HepG2 (cell line): ENCODE results near the gene ACTN3. TPM values are rescaled to one million over a fixed set of nuclear protein-coding genes. Genes with fewer than 3 reads are reported as not detected.

Experiments used
- ATRX ChIP-seq: sonication (generic); formaldehyde crosslinking; IDR thresholded peaks from 2 replicates; pipeline ENCODE4 v1.4.0; 2020; ENCODE audit warnings: missing genetic modification reagents, borderline replicate concordance
- ISL2 ChIP-seq: sonication (generic); formaldehyde crosslinking; IDR thresholded peaks from 2 replicates; pipeline ENCODE4 v1.5.0; 2020; ENCODE audit warnings: missing genetic modification reagents
- NRL ChIP-seq: sonication (generic); formaldehyde crosslinking; IDR thresholded peaks from 2 replicates; pipeline ENCODE4 v1.5.0; 2020; ENCODE audit warnings: missing genetic modification reagents, mild to moderate bottlenecking, moderate library complexity, borderline replicate concordance
- PAX8 ChIP-seq: sonication (generic); formaldehyde crosslinking; IDR thresholded peaks from 2 replicates; pipeline ENCODE4 v1.8.0; 2022; ENCODE audit warnings: mild to moderate bottlenecking, missing genetic modification reagents, borderline replicate concordance
- PLSCR1 ChIP-seq: sonication (generic); formaldehyde crosslinking; IDR thresholded peaks from 2 replicates; pipeline ENCODE4 v1.5.0; 2020; ENCODE audit warnings: missing genetic modification reagents, mild to moderate bottlenecking, borderline replicate concordance
- SMC3 ChIP-seq: IDR thresholded peaks from 2 replicates; pipeline ENCODE4 v1.6.1; 2011; ENCODE audit warnings: low read length, improper control_type of control experiment
- SUZ12 ChIP-seq: fragments of 150-350 bp; IDR thresholded peaks from 2 replicates; pipeline ENCODE4 v1.6.1; 2014; ENCODE audit warnings: low read depth, low read length
- TCF7 ChIP-seq: sonication (generic); IDR thresholded peaks from 2 replicates; pipeline ENCODE4 v1.6.1; 2016; ENCODE audit warnings: antibody characterized with exemption, low read depth
- THAP11 ChIP-seq: IDR thresholded peaks from 2 replicates; pipeline ENCODE4 v1.6.1; 2016; ENCODE audit warnings: missing biosample characterization, missing genetic modification reagents
- ZNF160 ChIP-seq: sonication (generic); formaldehyde crosslinking; IDR thresholded peaks from 2 replicates; pipeline ENCODE4 v1.8.0; 2022; ENCODE audit warnings: mild to moderate bottlenecking, inconsistent platforms, missing genetic modification reagents
- ZNF337 ChIP-seq: sonication (generic); formaldehyde crosslinking; IDR thresholded peaks from 2 replicates; pipeline ENCODE4 v1.5.1; 2020; ENCODE audit warnings: missing genetic modification reagents, low read depth, mild to moderate bottlenecking, borderline replicate concordance
- ZNF609 ChIP-seq: sonication (generic); formaldehyde crosslinking; IDR thresholded peaks from 2 replicates; pipeline ENCODE4 v1.4.0; 2020; ENCODE audit warnings: mild to moderate bottlenecking, missing genetic modification reagents, borderline replicate concordance
- polyA plus RNA-seq, 8 experiments: library from polyadenylated mRNA; depleted of rRNA in 3 of 8; stranded (reverse) in 7 of 8; unstranded in 1 of 8; fragments of >200 nt; fragmentation: Illumina TruSeq in 4 of 8; extraction: Trizol in 4 of 8; gene quantifications; 2 replicates each; pipeline versions ENCODE4 v1.2.1 to v1.2.3, GENCODE V29; 2011 to 2016; ENCODE audit warnings: low read depth in 4 of 8, missing spikeins in 1 of 8, mixed read lengths in 1 of 8; ENCODE audit not compliant: insufficient read depth in 1 of 8
- total RNA-seq, 5 experiments: library from RNA; depleted of rRNA; stranded (reverse); fragments of >200 nt; fragmentation: Illumina TruSeq; extraction: Trizol; gene quantifications; 2 replicates each; pipeline ENCODE4 v1.2.3, GENCODE V29; 2016; ENCODE audit warnings: low read depth in 1 of 5
- TF ChIP-seq, protein P1 (sequence below): sonication (generic); formaldehyde crosslinking; IDR thresholded peaks from 2 replicates; pipeline ENCODE4; 2020; ENCODE audit warnings: missing genetic modification reagents, mild to moderate bottlenecking, borderline replicate concordance
- TF ChIP-seq, protein P2 (sequence below): sonication (generic); formaldehyde crosslinking; IDR thresholded peaks from 2 replicates; pipeline ENCODE4 v1.4.0; 2020; ENCODE audit warnings: missing genetic modification reagents
- TF ChIP-seq, protein P3 (sequence below): IDR thresholded peaks from 2 replicates; pipeline ENCODE4 v1.6.1; 2018; ENCODE audit warnings: missing genetic modification reagents, mild to moderate bottlenecking, missing compliant biosample characterization
- TF ChIP-seq, protein P4 (sequence below): sonication (generic); formaldehyde crosslinking; IDR thresholded peaks from 2 replicates; pipeline ENCODE4 v1.5.1; 2020; ENCODE audit warnings: mild to moderate bottlenecking, missing genetic modification reagents

Gene ACTN3
- total and polyA plus RNA-seq, 2 of the 13 experiments (the other 11 are each of a cell fraction or from before 2014, with no cell fraction given) = 0.04 to 0.09 TPM

GRCh38 chr11:66593303-66593635 lies 46.6 kb downstream of the ACTN3 start (continued):
- TF ChIP-seq THAP11 = 0 out of 2 replicates have a peak, but pooled peaks have one; percentile 1
- TF ChIP-seq, protein P1, sequence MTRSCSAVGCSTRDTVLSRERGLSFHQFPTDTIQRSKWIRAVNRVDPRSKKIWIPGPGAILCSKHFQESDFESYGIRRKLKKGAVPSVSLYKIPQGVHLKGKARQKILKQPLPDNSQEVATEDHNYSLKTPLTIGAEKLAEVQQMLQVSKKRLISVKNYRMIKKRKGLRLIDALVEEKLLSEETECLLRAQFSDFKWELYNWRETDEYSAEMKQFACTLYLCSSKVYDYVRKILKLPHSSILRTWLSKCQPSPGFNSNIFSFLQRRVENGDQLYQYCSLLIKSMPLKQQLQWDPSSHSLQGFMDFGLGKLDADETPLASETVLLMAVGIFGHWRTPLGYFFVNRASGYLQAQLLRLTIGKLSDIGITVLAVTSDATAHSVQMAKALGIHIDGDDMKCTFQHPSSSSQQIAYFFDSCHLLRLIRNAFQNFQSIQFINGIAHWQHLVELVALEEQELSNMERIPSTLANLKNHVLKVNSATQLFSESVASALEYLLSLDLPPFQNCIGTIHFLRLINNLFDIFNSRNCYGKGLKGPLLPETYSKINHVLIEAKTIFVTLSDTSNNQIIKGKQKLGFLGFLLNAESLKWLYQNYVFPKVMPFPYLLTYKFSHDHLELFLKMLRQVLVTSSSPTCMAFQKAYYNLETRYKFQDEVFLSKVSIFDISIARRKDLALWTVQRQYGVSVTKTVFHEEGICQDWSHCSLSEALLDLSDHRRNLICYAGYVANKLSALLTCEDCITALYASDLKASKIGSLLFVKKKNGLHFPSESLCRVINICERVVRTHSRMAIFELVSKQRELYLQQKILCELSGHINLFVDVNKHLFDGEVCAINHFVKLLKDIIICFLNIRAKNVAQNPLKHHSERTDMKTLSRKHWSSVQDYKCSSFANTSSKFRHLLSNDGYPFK (CRISPR knock-in tag) = no peak
- no peak for TF ChIP-seq ZNF160 (CRISPR knock-in tag)
- no peak; the same call in 1 of the 2 replicates for TF ChIP-seq ISL2 (CRISPR knock-in tag)
- no peak for TF ChIP-seq SUZ12
- TF ChIP-seq, protein P2, sequence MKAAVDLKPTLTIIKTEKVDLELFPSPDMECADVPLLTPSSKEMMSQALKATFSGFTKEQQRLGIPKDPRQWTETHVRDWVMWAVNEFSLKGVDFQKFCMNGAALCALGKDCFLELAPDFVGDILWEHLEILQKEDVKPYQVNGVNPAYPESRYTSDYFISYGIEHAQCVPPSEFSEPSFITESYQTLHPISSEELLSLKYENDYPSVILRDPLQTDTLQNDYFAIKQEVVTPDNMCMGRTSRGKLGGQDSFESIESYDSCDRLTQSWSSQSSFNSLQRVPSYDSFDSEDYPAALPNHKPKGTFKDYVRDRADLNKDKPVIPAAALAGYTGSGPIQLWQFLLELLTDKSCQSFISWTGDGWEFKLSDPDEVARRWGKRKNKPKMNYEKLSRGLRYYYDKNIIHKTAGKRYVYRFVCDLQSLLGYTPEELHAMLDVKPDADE (CRISPR knock-in tag) = no peak
- no peak for TF ChIP-seq ZNF337 (CRISPR knock-in tag)
- TF ChIP-seq PAX8 = no peak
- TF ChIP-seq, protein P3, sequence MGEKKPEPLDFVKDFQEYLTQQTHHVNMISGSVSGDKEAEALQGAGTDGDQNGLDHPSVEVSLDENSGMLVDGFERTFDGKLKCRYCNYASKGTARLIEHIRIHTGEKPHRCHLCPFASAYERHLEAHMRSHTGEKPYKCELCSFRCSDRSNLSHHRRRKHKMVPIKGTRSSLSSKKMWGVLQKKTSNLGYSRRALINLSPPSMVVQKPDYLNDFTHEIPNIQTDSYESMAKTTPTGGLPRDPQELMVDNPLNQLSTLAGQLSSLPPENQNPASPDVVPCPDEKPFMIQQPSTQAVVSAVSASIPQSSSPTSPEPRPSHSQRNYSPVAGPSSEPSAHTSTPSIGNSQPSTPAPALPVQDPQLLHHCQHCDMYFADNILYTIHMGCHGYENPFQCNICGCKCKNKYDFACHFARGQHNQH (CRISPR knock-in tag) = no peak
- no peak for TF ChIP-seq ATRX (CRISPR knock-in tag)
- TF ChIP-seq SMC3 = no peak
- TF ChIP-seq, protein P4, sequence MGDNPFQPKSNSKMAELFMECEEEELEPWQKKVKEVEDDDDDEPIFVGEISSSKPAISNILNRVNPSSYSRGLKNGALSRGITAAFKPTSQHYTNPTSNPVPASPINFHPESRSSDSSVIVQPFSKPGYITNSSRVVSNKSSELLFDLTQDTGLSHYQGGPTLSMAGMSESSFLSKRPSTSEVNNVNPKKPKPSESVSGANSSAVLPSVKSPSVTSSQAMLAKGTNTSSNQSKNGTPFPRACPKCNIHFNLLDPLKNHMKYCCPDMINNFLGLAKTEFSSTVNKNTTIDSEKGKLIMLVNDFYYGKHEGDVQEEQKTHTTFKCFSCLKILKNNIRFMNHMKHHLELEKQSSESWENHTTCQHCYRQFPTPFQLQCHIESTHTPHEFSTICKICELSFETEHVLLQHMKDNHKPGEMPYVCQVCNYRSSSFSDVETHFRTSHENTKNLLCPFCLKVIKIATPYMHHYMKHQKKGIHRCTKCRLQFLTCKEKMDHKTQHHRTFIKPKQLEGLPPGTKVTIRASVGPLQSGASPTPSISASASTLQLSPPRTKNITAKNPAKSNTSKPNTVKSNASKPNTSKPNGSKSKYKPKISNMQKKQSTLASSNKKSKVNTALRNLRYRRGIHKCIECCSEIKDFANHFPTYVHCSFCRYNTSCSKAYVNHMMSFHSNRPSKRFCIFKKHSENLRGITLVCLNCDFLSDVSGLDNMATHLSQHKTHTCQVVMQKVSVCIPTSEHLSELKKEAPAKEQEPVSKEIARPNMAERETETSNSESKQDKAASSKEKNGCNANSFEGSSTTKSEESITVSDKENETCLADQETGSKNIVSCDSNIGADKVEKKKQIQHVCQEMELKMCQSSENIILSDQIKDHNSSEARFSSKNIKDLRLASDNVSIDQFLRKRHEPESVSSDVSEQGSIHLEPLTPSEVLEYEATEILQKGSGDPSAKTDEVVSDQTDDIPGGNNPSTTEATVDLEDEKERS = no peak; the same call in 1 of the 2 replicates
- no peak for TF ChIP-seq TCF7
- 0 out of 2 replicates have a peak, but pooled peaks have one; percentile 13 for TF ChIP-seq NRL
- TF ChIP-seq PLSCR1 (CRISPR knock-in tag) = no peak
- no peak for TF ChIP-seq ZNF609 (CRISPR knock-in tag)
